H9 (cell line): ENCODE measurements around the gene LPCAT1. TPM values are rescaled to one million over a fixed set of nuclear protein-coding genes. Genes with fewer than 3 reads are reported as not detected.

Experiments
- DNase-seq: peaks from one replicate; pipeline ENCODE4 v3.0.0-alpha.2; 2017
- H2AFZ ChIP-seq: one replicate; pipeline ENCODE4 v1.6.1; 2013; ENCODE audit warnings: mild to moderate bottlenecking, low read length, control low read depth, moderate library complexity
- H2AK5ac ChIP-seq: 2 replicates; pipeline ENCODE4 v1.6.1; 2013; ENCODE audit warnings: low read length, control low read depth, mixed read lengths; ENCODE audit not compliant: insufficient read length
- H2BK120ac ChIP-seq: one replicate; pipeline ENCODE4 v1.6.1; 2013; ENCODE audit warnings: low read depth, mild to moderate bottlenecking, low read length, control low read depth, inconsistent platforms; ENCODE audit not compliant: poor library complexity, severe bottlenecking
- H2BK12ac ChIP-seq: 2 replicates; pipeline ENCODE4 v1.6.1; 2013; ENCODE audit warnings: low read length, control low read depth, mixed read lengths, low read depth; ENCODE audit not compliant: insufficient read length
- H2BK15ac ChIP-seq: 2 replicates; pipeline ENCODE4 v1.6.1; 2013; ENCODE audit warnings: low read depth, low read length, control low read depth
- H2BK20ac ChIP-seq: one replicate; pipeline ENCODE4 v1.6.1; 2013; ENCODE audit warnings: low read depth, mild to moderate bottlenecking, low read length, control low read depth, inconsistent platforms; ENCODE audit not compliant: poor library complexity, severe bottlenecking
- H2BK5ac ChIP-seq: 2 replicates; pipeline ENCODE4 v1.6.1; 2013; ENCODE audit warnings: low read length, control low read depth, mixed read lengths; ENCODE audit not compliant: insufficient read length
- H3K14ac ChIP-seq: 2 replicates; pipeline ENCODE4 v1.6.1; 2013; ENCODE audit warnings: low read length, control low read depth; ENCODE audit not compliant: insufficient read depth
- H3K18ac ChIP-seq: 2 replicates; pipeline ENCODE4 v1.6.1; 2013; ENCODE audit warnings: low read depth, mild to moderate bottlenecking, mixed read lengths, low read length, control low read depth; ENCODE audit not compliant: insufficient read length
- H3K23ac ChIP-seq: 2 replicates; pipeline ENCODE4 v1.6.1; 2013; ENCODE audit warnings: low read length, control low read depth, mixed read lengths, low read depth; ENCODE audit not compliant: insufficient read length
- H3K23me2 ChIP-seq: 2 replicates; pipeline ENCODE4 v1.6.1; 2013; ENCODE audit warnings: low read depth, mild to moderate bottlenecking, mixed read lengths, low read length, control low read depth; ENCODE audit not compliant: insufficient read length, poor library complexity, severe bottlenecking
- H3K27ac ChIP-seq: 2 replicates; pipeline ENCODE4 v1.5.1; 2013; ENCODE audit warnings: low read length, control low read depth, mixed read lengths, low read depth; ENCODE audit not compliant: insufficient read length
- H3K27me3 ChIP-seq: 2 replicates; pipeline ENCODE4 v1.6.1; 2013; ENCODE audit warnings: low read length, control low read depth, inconsistent platforms; ENCODE audit not compliant: insufficient read depth
- H3K4ac ChIP-seq: 2 replicates; pipeline ENCODE4 v1.6.1; 2013; ENCODE audit warnings: low read depth, mild to moderate bottlenecking, control low read depth, inconsistent platforms, low read length, moderate library complexity
- H3K4me1 ChIP-seq: 2 replicates; pipeline ENCODE4 v1.6.1; 2013; ENCODE audit warnings: low read length, control low read depth, inconsistent platforms; ENCODE audit not compliant: insufficient read depth
- H3K4me2 ChIP-seq: 2 replicates; pipeline ENCODE4 v1.6.1; 2013; ENCODE audit warnings: low read length, control low read depth, mixed read lengths; ENCODE audit not compliant: insufficient read length, insufficient read depth
- H3K56ac ChIP-seq: 2 replicates; pipeline ENCODE4 v1.6.1; 2013; ENCODE audit warnings: low read depth, mild to moderate bottlenecking, mixed read lengths, low read length, control low read depth; ENCODE audit not compliant: insufficient read length
- H3K79me1 ChIP-seq: 2 replicates; pipeline ENCODE4 v1.6.1; 2013; ENCODE audit warnings: low read depth, mild to moderate bottlenecking, moderate library complexity, low read length, control low read depth, inconsistent platforms; ENCODE audit not compliant: insufficient read depth, poor library complexity, severe bottlenecking
- H3K79me2 ChIP-seq: 2 replicates; pipeline ENCODE4 v1.6.1; 2013; ENCODE audit warnings: low read length, control low read depth, inconsistent platforms; ENCODE audit not compliant: insufficient read depth
- H3K9ac ChIP-seq: 2 replicates; pipeline ENCODE4 v1.6.1; 2013; ENCODE audit warnings: low read length, control low read depth, mixed read lengths; ENCODE audit not compliant: insufficient read length; ENCODE audit errors: extremely low read depth
- H3K9me3 ChIP-seq: one replicate; pipeline ENCODE4 v1.6.1; 2013; ENCODE audit warnings: low read depth, low read length, inconsistent platforms; ENCODE audit not compliant: control insufficient read depth
- H3T11ph ChIP-seq: one replicate; pipeline ENCODE4 v1.6.1; 2013; ENCODE audit warnings: mild to moderate bottlenecking, low read length, control low read depth, inconsistent platforms
- H4K20me1 ChIP-seq: one replicate; pipeline ENCODE4 v1.6.1; 2013; ENCODE audit not compliant: control insufficient read depth, insufficient read length, insufficient read depth
- H4K5ac ChIP-seq: 2 replicates; pipeline ENCODE4 v1.6.1; 2013; ENCODE audit warnings: low read depth, mild to moderate bottlenecking, mixed read lengths, low read length, control low read depth; ENCODE audit not compliant: insufficient read length
- H4K8ac ChIP-seq: replicated peaks from 2 replicates; pipeline ENCODE4 v1.6.1; 2013; ENCODE audit warnings: low read length, control low read depth, mixed read lengths, low read depth; ENCODE audit not compliant: insufficient read length
- H4K91ac ChIP-seq: 2 replicates; pipeline ENCODE4 v1.6.1; 2013; ENCODE audit warnings: low read depth, mild to moderate bottlenecking, moderate library complexity, mixed read lengths, low read length, control low read depth; ENCODE audit not compliant: insufficient read length
- H3K27ac Mint-ChIP-seq, 3 experiments: 2 replicates in 2 of 3; 3 replicates in 1 of 3; pipeline ENCODE4 v1.8.0; 2020 to 2021; ENCODE audit warnings: mixed read lengths in 3 of 3, mild to moderate bottlenecking in 1 of 3, moderate library complexity in 1 of 3
- H3K27me3 Mint-ChIP-seq: 2 replicates; pipeline ENCODE4 v1.8.0; 2021; ENCODE audit warnings: low read depth, mild to moderate bottlenecking, moderate library complexity, mixed read lengths
- H3K36me3 Mint-ChIP-seq, 3 experiments: 2 replicates in 2 of 3; 3 replicates in 1 of 3; pipeline ENCODE4 v1.8.0; 2020 to 2021; ENCODE audit warnings: low read depth in 3 of 3, mixed read lengths in 3 of 3; ENCODE audit not compliant: insufficient read depth in 1 of 3
- H3K4me1 Mint-ChIP-seq, 2 experiments: 2 replicates each; pipeline ENCODE4 v1.8.0; 2020; ENCODE audit warnings: mixed read lengths in 2 of 2
- H3K4me3 Mint-ChIP-seq, 2 experiments: 2 replicates in 1 of 2; 3 replicates in 1 of 2; pipeline ENCODE4 v1.8.0; 2020 to 2021; ENCODE audit warnings: mild to moderate bottlenecking in 2 of 2, mixed read lengths in 2 of 2, moderate library complexity in 1 of 2
- H3K9me3 Mint-ChIP-seq, 2 experiments: 2 replicates in 1 of 2; 3 replicates in 1 of 2; pipeline ENCODE4 v1.8.0; 2020; ENCODE audit warnings: mild to moderate bottlenecking in 2 of 2, mixed read lengths in 2 of 2, moderate library complexity in 1 of 2
- WGBS: extraction: QIAGEN DNeasy Blood & Tissue Kit; methylation state at CpG from one replicate; pipeline ENCODE4 v1.1.7; 2013; ENCODE audit warnings: missing lambda C conversion rate, low lambda C conversion rate, mixed read lengths; ENCODE audit not compliant: insufficient read length; ENCODE audit errors: extremely low coverage; 5-methylcytosine and 5-hydroxymethylcytosine counted together
- total RNA-seq: library from RNA; stranded (reverse); gene quantifications from 2 replicates; pipeline ENCODE4 v1.2.1, GENCODE V29; 2021
- TF ChIP-seq, protein P1 (sequence below): fragments of 200-600 bp; sonication (generic); conservative IDR thresholded peaks from 3 replicates; pipeline ENCODE4 v1.8.0; 2021; ENCODE audit warnings: antibody characterized with exemption, mild to moderate bottlenecking

LPCAT1 gene
- total RNA-seq, 1 experiment from 2014 or later, result 231 TPM

GRCh38 chr5:1494780-1495524 is 28.8 kb downstream of the LPCAT1 start:
- no peak overlapping the region for H4K5ac ChIP-seq
- H3K27ac ChIP-seq, result no peak overlapping the region
- H3K4me2 ChIP-seq, result no peak overlapping the region
- no peak overlapping the region for H4K91ac ChIP-seq
- H4K8ac ChIP-seq, result no peak overlapping the region
- no peak overlapping the region for H3K56ac ChIP-seq
- H3K79me1 ChIP-seq, result peaks cover 3% of the 10 kb centered on the region
- H3K4me1 ChIP-seq, result no peaks in the 10 kb centered on the region
- no peaks in the 10 kb centered on the region for H3K9me3 Mint-ChIP-seq
- no peak overlapping the region for H3K18ac ChIP-seq
- peaks cover 0 to 2% of the 10 kb centered on the region in 2 experiments; a peak in 1 of 4 replicates for H3K4me1 Mint-ChIP-seq
- H3K9ac ChIP-seq, result no peak overlapping the region
- H4K20me1 ChIP-seq, result no peaks in the 10 kb centered on the region
- H3K27ac Mint-ChIP-seq, result no peak overlapping the region; a peak in 1 of 7 replicates
- no peak overlapping the region for H2BK12ac ChIP-seq
- peaks cover 15% of the 10 kb centered on the region for H3K79me2 ChIP-seq
- no peak overlapping the region for H2BK15ac ChIP-seq
- H2AFZ ChIP-seq, result no peak overlapping the region
- H3K14ac ChIP-seq, result no peak overlapping the region; the same call in 1 of the 2 replicates
- no peak overlapping the region for H3K23ac ChIP-seq
- H3K4me3 Mint-ChIP-seq, result no peak overlapping the region
- no peaks in the 10 kb centered on the region for H3K27me3 ChIP-seq
- TF ChIP-seq, protein P1, sequence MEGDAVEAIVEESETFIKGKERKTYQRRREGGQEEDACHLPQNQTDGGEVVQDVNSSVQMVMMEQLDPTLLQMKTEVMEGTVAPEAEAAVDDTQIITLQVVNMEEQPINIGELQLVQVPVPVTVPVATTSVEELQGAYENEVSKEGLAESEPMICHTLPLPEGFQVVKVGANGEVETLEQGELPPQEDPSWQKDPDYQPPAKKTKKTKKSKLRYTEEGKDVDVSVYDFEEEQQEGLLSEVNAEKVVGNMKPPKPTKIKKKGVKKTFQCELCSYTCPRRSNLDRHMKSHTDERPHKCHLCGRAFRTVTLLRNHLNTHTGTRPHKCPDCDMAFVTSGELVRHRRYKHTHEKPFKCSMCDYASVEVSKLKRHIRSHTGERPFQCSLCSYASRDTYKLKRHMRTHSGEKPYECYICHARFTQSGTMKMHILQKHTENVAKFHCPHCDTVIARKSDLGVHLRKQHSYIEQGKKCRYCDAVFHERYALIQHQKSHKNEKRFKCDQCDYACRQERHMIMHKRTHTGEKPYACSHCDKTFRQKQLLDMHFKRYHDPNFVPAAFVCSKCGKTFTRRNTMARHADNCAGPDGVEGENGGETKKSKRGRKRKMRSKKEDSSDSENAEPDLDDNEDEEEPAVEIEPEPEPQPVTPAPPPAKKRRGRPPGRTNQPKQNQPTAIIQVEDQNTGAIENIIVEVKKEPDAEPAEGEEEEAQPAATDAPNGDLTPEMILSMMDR, result peak; percentile 12; the same call in 1 of the 3 replicates
- H3K9me3 ChIP-seq, result no peaks in the 10 kb centered on the region
- no peak overlapping the region for H2BK5ac ChIP-seq
- H2BK120ac ChIP-seq, result no peak overlapping the region
- H3T11ph ChIP-seq, result no peak overlapping the region
- no peak for DNase-seq
- no peaks in the 10 kb centered on the region for H3K23me2 ChIP-seq
- H2AK5ac ChIP-seq, result no peak overlapping the region
- H2BK20ac ChIP-seq, result no peak overlapping the region
- no peak overlapping the region for H3K4ac ChIP-seq
- no CpG with 5 or more reads among the region's 50 CpGs for WGBS
- H3K27me3 Mint-ChIP-seq, result no peaks in the 10 kb centered on the region
- peaks cover 33 to 87% (median 85%) of the 10 kb centered on the region in 3 experiments; a peak in 6 of 7 replicates for H3K36me3 Mint-ChIP-seq
